Activated CD4-positive, alpha-beta T cell treated with anti-CD3 and anti-CD28 coated beads, Interleukin-2, amount 10 ng/mL, durations not matched to agents 24 days and 14 days (primary cell): ENCODE measurements around the gene IFI27L1. TPM values are rescaled to one million over a fixed set of nuclear protein-coding genes. Genes with fewer than 3 reads are reported as not detected.

Source experiments
- DNase-seq: peaks from one replicate; pipeline ENCODE4 v3.0.0; 2022
- H3K27ac Mint-ChIP-seq: one replicate; pipeline ENCODE4 v1.8.0; 2022; ENCODE audit warnings: mild to moderate bottlenecking, mixed read lengths
- H3K27me3 Mint-ChIP-seq: one replicate; pipeline ENCODE4 v1.8.0; 2022; ENCODE audit warnings: mixed read lengths
- H3K36me3 Mint-ChIP-seq: one replicate; pipeline ENCODE4 v1.8.0; 2022; ENCODE audit warnings: low read depth, mild to moderate bottlenecking, mixed read lengths
- H3K4me1 Mint-ChIP-seq: one replicate; pipeline ENCODE4 v1.8.0; 2021; ENCODE audit warnings: mixed read lengths
- H3K4me3 Mint-ChIP-seq: one replicate; pipeline ENCODE4 v1.8.0; 2022; ENCODE audit warnings: mild to moderate bottlenecking, moderate library complexity, mixed read lengths
- H3K9me3 Mint-ChIP-seq: one replicate; pipeline ENCODE4 v1.8.0; 2021; ENCODE audit warnings: mixed read lengths
- intact Hi-C: fragments of 100-400 bp; cut with micrococcal nuclease; formaldehyde crosslinking; loops from one replicate; pipeline ENCODE4 v1.15.1; 2023
- total RNA-seq: library from RNA; stranded (reverse); gene quantifications from 2 replicates; pipeline ENCODE4 v1.2.3, GENCODE V29; 2022

Gene IFI27L1
- total RNA-seq, 1 donor from 2014 or later: 28.0 TPM

GRCh38 chr14:94145902-94146527 is 64.9 kb downstream of the IFI27L1 start:
- Mint-ChIP-seq H3K27ac (no peak overlapping the region), H3K36me3 (no peaks in the 10 kb centered on the region), H3K4me1 (peaks cover 10% of the 10 kb centered on the region), H3K9me3 (no peaks in the 10 kb centered on the region), H3K27me3 (peaks cover 24% of the 10 kb centered on the region), H3K4me3 (no peak overlapping the region)
- intact Hi-C loops: no loop called here
- DNase-seq: no peak

Other genes starting within 250 kb of the IFI27L1 start
- gene FAM181A, start 154.0 kb upstream of the IFI27L1 start, total RNA-seq: not detected in 2 replicates
- 21.1 and 21.6 TPM in 2 replicates for gene ASB2, start 104.7 kb upstream of the IFI27L1 start, total RNA-seq
- gene CCDC197, start 84.0 kb upstream of the IFI27L1 start, total RNA-seq: not detected in 2 replicates
- gene OTUB2, start 55.0 kb upstream of the IFI27L1 start, total RNA-seq: 1.3 and 1.7 TPM in 2 replicates
- gene DDX24, start 108 bp upstream of the IFI27L1 start, total RNA-seq: 262 and 286 TPM in 2 replicates
- 66.9 and 67.3 TPM in 2 replicates for gene IFI27, start 29.4 kb downstream of the IFI27L1 start, total RNA-seq
- 37.3 and 38.8 TPM in 2 replicates for gene IFI27L2, start 48.3 kb downstream of the IFI27L1 start, total RNA-seq
- gene PPP4R4, start 93.0 kb downstream of the IFI27L1 start, total RNA-seq: 2.7 and 3.1 TPM in 2 replicates
- gene SERPINA10, start 212.0 kb downstream of the IFI27L1 start, total RNA-seq: not detected in 2 replicates
- not detected in 2 replicates for gene SERPINA6, start 242.0 kb downstream of the IFI27L1 start, total RNA-seq